ENCODE data around the gene AWAT2.
A peak's percentile ranks its signal among the peaks of the same experiment; 100 is the strongest.

AWAT2 gene

GRCh38 chrX:70049925-70050324, at the start of gene AWAT2:
AWAT2 (minus strand) TSS chrX:70049938; CDS start chrX:70049932, 6 bp downstream.
- DNase-seq (ENCODE audit: extremely low read depth, low read depth) = no peak
- no peak for TF ChIP-seq CTCF (IDR thresholded peaks at IDR 0.05; ENCODE audit: low read depth, low read length)

- peak; percentile 21 for TF ChIP-seq CTCF (IDR thresholded peaks at IDR 0.05; ENCODE audit: low read depth, low read length)
- no peak for DNase-seq (ENCODE audit: extremely low read depth, low read depth)
These were observed 46.3 kb upstream of the AWAT2 start for GRCh38 chrX:70096052-70096451.

- no peak for TF ChIP-seq CTCF (IDR thresholded peaks at IDR 0.05; ENCODE audit: low read depth, low read length)
- DNase-seq (ENCODE audit: extremely low read depth, low read depth) = no peak
These were observed 42.5 kb upstream of the AWAT2 start for GRCh38 chrX:70092247-70092646.

GRCh38 chrX:70089604-70090297, 40.0 kb upstream of the AWAT2 start:
- no peak for DNase-seq (ENCODE audit: extremely low read depth, low read depth)

GRCh38 chrX:70088751-70089150, 39.0 kb upstream of the AWAT2 start:
- DNase-seq (ENCODE audit: extremely low read depth, low read depth) = no peak
- no peak for TF ChIP-seq CTCF (IDR thresholded peaks at IDR 0.05; ENCODE audit: low read depth, low read length)

More at GRCh38 chrX:70089604-70090297, 40.0 kb upstream of the AWAT2 start:
- no peak for TF ChIP-seq CTCF (IDR thresholded peaks at IDR 0.05; ENCODE audit: low read depth, low read length)

- no peak for TF ChIP-seq CTCF (IDR thresholded peaks at IDR 0.05; ENCODE audit: low read depth, low read length)
- DNase-seq (ENCODE audit: extremely low read depth, low read depth) = peak; percentile 20
These were observed 38.3 kb upstream of the AWAT2 start for GRCh38 chrX:70087857-70088630.

- TF ChIP-seq CTCF (IDR thresholded peaks at IDR 0.05; ENCODE audit: low read depth, low read length) = no peak
- DNase-seq (ENCODE audit: extremely low read depth, low read depth) = no peak
These were observed 35.0 kb upstream of the AWAT2 start for GRCh38 chrX:70084592-70085240.
